ENCODE measurements around the gene TSEN2. TPM values are rescaled to one million over a fixed set of nuclear protein-coding genes. Genes with fewer than 3 reads are reported as not detected.

The TSEN2 gene
- total RNA-seq, 1 experiment from 2014 or later, result 35.5 TPM

DNA sequence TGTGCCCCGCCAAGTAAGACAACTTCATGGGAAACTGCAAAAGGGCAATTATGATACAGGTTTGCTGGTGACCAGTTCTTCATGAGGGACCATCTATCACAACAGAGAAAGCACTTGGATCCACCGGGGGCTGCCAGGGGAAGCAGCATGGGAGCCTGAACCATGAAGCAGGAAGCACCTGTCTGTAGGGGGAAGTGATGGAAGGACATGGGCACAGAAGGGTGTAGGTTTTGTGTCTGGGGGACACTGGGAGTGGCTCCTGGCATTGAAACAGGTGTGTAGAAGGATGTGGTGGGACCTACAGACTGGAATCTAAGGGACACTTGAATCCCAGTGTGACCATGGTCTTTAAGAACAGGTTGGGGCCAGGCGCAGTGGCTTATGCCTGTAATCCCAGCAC lies 95.2 kb downstream of the TSEN2 start:
- Histone ChIP-seq H3K4me1 (ENCODE audit: control insufficient read depth in 1 of 2, insufficient read depth in 2 of 2, low read length in 2 of 2) (no peaks in the 10 kb centered on the region), H3K9ac (ENCODE audit: low read length) (no peak overlapping the region), H3K27ac (ENCODE audit: low read depth, low read length) (no peak overlapping the region), H3K36me3 (ENCODE audit: control insufficient read depth in 1 of 2, insufficient read depth in 2 of 2, low read length in 2 of 2) (peaks cover 21 to 48% of the 10 kb centered on the region in 2 experiments), H3K4me2 (ENCODE audit: low read length) (no peak overlapping the region), H3K79me2 (ENCODE audit: insufficient read depth, low read length) (no peaks in the 10 kb centered on the region; the same call in 1 of the 2 replicates), H2AFZ (ENCODE audit: low read depth, low read length, poor library complexity, severe bottlenecking) (no peak overlapping the region), H3K27me3 (ENCODE audit: insufficient read depth, low read length) (no peaks in the 10 kb centered on the region), H3K9me3 (ENCODE audit: control insufficient read depth in 1 of 2, insufficient read depth in 1 of 2, low read depth in 1 of 2, low read length in 2 of 2) (no peaks in the 10 kb centered on the region), H4K20me1 (ENCODE audit: insufficient read depth) (no peaks in the 10 kb centered on the region; the same call in 1 of the 2 replicates), H3K9me2 (ENCODE audit: insufficient read depth) (no peaks in the 10 kb centered on the region), H3K4me3 (replicated peaks in 1 of 2; ENCODE audit: low read depth in 1 of 2, low read length in 2 of 2) (no peak overlapping the region)
- ChIA-PET POLR2A (no interaction called here), RAD21 (ENCODE audit: low non-redundant PET in 1 of 2, low total read pairs in 2 of 2, uncharacterized antibody in 2 of 2, unreplicated experiment in 2 of 2) (no interaction called here), CTCF (no interaction called here)
- DNase-seq (ENCODE audit: low read depth, low spot score), result no peak
- no TSS peak for BruUV-seq (replicated peaks)
- ATAC-seq, result no peak
- intact Hi-C loops (cut with micrococcal nuclease), result no loop called here
- TF ChIP-seq EZH2phosphoT487 (IDR thresholded peaks at IDR 0.05; ENCODE audit: borderline replicate concordance) (no peak), YY1 (IDR thresholded peaks at IDR 0.05; ENCODE audit: extremely low read depth, insufficient replicate concordance, low read depth, low read length) (no peak), POLR2A (IDR thresholded peaks at IDR 0.05; ENCODE audit: borderline replicate concordance, extremely low read depth, insufficient read depth, insufficient read length) (no peak), ZNF274 (IDR thresholded peaks at IDR 0.05; ENCODE audit: low read depth, low read length) (no peak), EGR1 (IDR thresholded peaks at IDR 0.05; ENCODE audit: low read depth) (no peak), EZH2 (IDR thresholded peaks at IDR 0.05) (no peak), TCF7L2 (IDR thresholded peaks at IDR 0.05; ENCODE audit: borderline replicate concordance, extremely low read depth, insufficient read depth, insufficient read length) (no peak), FOSL1 (IDR thresholded peaks at IDR 0.05; ENCODE audit: low read depth) (no peak), CEBPB (IDR thresholded peaks at IDR 0.05; ENCODE audit: low read depth) (no peak), ZFX (IDR thresholded peaks at IDR 0.05) (no peak)
- TF ChIP-seq, protein P1, sequence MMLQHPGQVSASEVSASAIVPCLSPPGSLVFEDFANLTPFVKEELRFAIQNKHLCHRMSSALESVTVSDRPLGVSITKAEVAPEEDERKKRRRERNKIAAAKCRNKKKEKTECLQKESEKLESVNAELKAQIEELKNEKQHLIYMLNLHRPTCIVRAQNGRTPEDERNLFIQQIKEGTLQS (IDR thresholded peaks at IDR 0.05), result no peak

DNA sequence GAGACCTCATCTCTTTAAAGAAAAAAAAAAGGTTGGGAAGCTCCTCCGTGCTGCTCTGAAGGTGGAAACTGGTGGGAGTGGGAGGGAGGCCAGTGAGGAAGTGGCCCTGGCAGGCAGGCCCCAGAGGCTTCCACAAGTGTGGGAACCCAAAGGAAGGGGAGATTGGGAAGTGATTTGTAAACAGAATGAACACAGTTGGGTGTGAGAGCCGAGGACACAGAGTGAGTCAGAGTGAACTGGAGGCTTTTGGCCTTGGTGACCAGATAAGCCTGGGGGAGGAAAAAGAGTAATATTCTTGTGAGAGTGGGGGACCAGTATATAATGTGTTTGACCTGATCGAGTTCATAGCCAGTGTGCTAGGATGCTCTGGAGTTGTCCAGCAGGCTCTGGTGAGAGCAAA lies 95.6 kb downstream of the TSEN2 start:
- Histone ChIP-seq H3K9me3 (ENCODE audit: control insufficient read depth in 1 of 2, insufficient read depth in 1 of 2, low read depth in 1 of 2, low read length in 2 of 2) (no peaks in the 10 kb centered on the region), H3K9ac (ENCODE audit: low read length) (no peak overlapping the region), H3K4me2 (ENCODE audit: low read length) (no peak overlapping the region), H4K20me1 (ENCODE audit: insufficient read depth) (no peaks in the 10 kb centered on the region; the same call in 1 of the 2 replicates), H3K4me3 (replicated peaks in 1 of 2; ENCODE audit: low read depth in 1 of 2, low read length in 2 of 2) (no peak overlapping the region), H3K4me1 (ENCODE audit: control insufficient read depth in 1 of 2, insufficient read depth in 2 of 2, low read length in 2 of 2) (no peaks in the 10 kb centered on the region), H3K36me3 (ENCODE audit: control insufficient read depth in 1 of 2, insufficient read depth in 2 of 2, low read length in 2 of 2) (peaks cover 24 to 52% of the 10 kb centered on the region in 2 experiments), H3K9me2 (ENCODE audit: insufficient read depth) (no peaks in the 10 kb centered on the region), H2AFZ (ENCODE audit: low read depth, low read length, poor library complexity, severe bottlenecking) (no peak overlapping the region), H3K27ac (ENCODE audit: low read depth, low read length) (no peak overlapping the region), H3K27me3 (ENCODE audit: insufficient read depth, low read length) (no peaks in the 10 kb centered on the region), H3K79me2 (ENCODE audit: insufficient read depth, low read length) (peaks cover 3% of the 10 kb centered on the region; the same call in 1 of the 2 replicates)
- ChIA-PET RAD21 (ENCODE audit: low non-redundant PET in 1 of 2, low total read pairs in 2 of 2, uncharacterized antibody in 2 of 2, unreplicated experiment in 2 of 2) (no interaction called here), CTCF (no interaction called here), POLR2A (no interaction called here)
- no TSS peak for BruUV-seq (replicated peaks)
- ATAC-seq (no peak), DNase-seq (ENCODE audit: low read depth, low spot score) (no peak)
- intact Hi-C loops (cut with micrococcal nuclease), result no loop called here
- TF ChIP-seq EGR1 (IDR thresholded peaks at IDR 0.05; ENCODE audit: low read depth) (no peak), ELF1 (IDR thresholded peaks at IDR 0.05; ENCODE audit: borderline replicate concordance, low read depth) (no peak), POLR2A (IDR thresholded peaks at IDR 0.05; ENCODE audit: borderline replicate concordance, extremely low read depth, insufficient read depth, insufficient read length) (no peak), TCF7L2 (IDR thresholded peaks at IDR 0.05; ENCODE audit: borderline replicate concordance, extremely low read depth, insufficient read depth, insufficient read length) (no peak), CEBPB (IDR thresholded peaks at IDR 0.05; ENCODE audit: low read depth) (no peak), EZH2phosphoT487 (IDR thresholded peaks at IDR 0.05; ENCODE audit: borderline replicate concordance) (no peak), CBX3 (IDR thresholded peaks at IDR 0.05; ENCODE audit: low read depth) (no peak), ZNF274 (IDR thresholded peaks at IDR 0.05; ENCODE audit: low read depth, low read length) (no peak), FOSL1 (IDR thresholded peaks at IDR 0.05; ENCODE audit: low read depth) (no peak)
- TF ChIP-seq, protein P2, sequence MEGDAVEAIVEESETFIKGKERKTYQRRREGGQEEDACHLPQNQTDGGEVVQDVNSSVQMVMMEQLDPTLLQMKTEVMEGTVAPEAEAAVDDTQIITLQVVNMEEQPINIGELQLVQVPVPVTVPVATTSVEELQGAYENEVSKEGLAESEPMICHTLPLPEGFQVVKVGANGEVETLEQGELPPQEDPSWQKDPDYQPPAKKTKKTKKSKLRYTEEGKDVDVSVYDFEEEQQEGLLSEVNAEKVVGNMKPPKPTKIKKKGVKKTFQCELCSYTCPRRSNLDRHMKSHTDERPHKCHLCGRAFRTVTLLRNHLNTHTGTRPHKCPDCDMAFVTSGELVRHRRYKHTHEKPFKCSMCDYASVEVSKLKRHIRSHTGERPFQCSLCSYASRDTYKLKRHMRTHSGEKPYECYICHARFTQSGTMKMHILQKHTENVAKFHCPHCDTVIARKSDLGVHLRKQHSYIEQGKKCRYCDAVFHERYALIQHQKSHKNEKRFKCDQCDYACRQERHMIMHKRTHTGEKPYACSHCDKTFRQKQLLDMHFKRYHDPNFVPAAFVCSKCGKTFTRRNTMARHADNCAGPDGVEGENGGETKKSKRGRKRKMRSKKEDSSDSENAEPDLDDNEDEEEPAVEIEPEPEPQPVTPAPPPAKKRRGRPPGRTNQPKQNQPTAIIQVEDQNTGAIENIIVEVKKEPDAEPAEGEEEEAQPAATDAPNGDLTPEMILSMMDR (IDR thresholded peaks at IDR 0.05 in 2 of 3, conservative IDR thresholded peaks at IDR 0.05 in 1 of 3; ENCODE audit: borderline replicate concordance in 1 of 3, insufficient read depth in 1 of 3, low read depth in 2 of 3, low read length in 2 of 3), result no peak
- TF ChIP-seq, protein P1 (IDR thresholded peaks at IDR 0.05), result no peak

Measured in HCT116 (cell line).